GM18502 (cell line): ENCODE measurements around the gene FAM3C.
"Not testable (repeated sequence)": the region's sequence is repeated elsewhere in the genome, so short reads cannot be mapped to it uniquely, and the experiment has no call there.

Source experiments
- ATAC-seq: cut with Tn5 transposase; IDR thresholded peaks from one replicate; pipeline ENCODE4 v1.9.1; 2021; ENCODE audit warnings: mild to moderate bottlenecking; ENCODE audit not compliant: unreplicated experiment, poor library complexity

The FAM3C gene

DNA sequence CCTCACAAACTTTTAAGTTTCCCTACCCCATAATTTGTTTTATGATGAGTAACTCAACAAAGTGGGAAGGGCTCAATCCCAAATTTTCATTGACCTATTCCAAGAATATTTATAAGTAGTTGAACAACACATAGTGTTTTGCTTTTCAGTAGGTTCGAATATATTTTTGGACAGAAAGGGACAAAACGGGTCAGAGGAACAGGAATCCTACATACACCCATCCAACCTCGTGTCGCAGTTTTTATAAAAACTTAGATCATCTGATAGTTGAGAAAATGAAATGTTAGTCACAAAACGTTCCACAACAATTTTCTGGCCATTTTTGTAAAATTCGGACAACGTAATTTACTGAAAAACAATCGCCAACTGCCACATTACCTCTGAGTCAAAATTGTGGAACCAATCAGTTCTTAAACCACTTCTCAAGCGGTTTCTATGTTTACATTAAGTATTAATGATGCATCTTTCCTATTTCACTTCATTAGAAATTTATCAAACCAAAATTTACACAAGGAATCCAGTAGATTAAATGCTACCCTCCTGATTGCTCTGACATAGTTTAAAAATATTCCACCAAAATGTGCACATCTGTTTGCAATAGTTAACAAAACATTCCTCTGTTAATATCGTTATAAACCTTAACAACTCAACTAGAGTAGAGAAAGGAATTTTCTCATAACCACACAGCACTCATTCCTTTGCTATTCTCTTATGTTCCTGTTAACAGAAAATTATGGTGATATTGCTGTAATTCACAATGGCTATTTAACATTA is 61.0 kb downstream of the FAM3C start:
- no peak for ATAC-seq

GRCh38 chr7:121334376-121334775 is 61.7 kb downstream of the FAM3C start:
- no peak for ATAC-seq

DNA sequence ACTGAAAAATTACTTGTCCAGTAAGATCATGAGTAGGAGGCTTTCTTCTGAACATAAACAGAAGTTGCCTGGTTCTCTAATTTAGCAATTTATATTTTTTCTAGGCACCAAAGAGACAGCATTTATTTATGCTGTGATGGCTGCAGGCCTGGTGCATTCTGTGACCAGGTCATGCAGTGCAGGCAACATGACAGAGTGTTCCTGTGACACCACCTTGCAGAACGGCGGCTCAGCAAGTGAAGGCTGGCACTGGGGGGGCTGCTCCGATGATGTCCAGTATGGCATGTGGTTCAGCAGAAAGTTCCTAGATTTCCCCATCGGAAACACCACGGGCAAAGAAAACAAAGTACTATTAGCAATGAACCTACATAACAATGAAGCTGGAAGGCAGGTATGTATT is 64.5 kb downstream of the FAM3C start:
- no peak for ATAC-seq

- no peak for ATAC-seq
Observed at GRCh38 chr7:121331048-121331447, 65.1 kb downstream of the FAM3C start.

- ATAC-seq = peak; percentile 46
Observed at GRCh38 chr7:121330053-121330833, 65.9 kb downstream of the FAM3C start.

GRCh38 chr7:121329191-121330052 is 66.7 kb downstream of the FAM3C start:
- ATAC-seq = peak; percentile 74

DNA sequence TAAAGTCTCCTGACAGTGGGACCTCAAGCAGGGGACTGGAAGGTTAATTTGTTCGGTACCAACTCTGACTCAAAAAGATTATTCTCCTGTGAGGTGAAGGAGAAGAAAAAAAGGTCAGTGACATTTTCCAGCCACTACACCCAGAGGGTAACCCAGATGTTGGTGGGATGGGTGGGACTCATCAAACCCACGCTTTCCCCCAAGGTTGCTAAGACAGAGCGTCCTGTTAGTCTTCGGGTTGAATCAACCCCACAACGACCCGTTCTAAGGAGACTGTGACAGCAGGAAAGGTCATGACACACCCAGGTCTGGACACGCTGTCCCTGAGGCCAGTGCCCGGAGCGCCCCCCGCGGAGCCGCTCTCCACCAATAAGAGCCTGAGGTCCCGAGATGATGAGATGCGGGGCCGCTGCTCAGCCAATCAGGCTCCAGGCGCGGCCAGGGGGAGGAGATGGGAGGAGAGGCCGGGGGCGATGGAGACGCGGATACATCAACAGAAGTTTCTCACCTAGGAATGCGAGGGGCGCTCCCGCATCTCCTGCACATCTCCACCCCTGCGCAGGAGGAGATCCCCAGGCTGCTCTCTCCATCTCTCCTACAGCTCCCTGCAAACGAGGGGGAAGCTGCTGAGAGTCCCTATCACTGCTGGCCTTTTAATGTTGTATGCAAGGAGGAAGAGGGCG is 67.5 kb downstream of the FAM3C start, which contains the start of gene WNT16:
Gene WNT16 (plus strand): TSS at position 493 of the 683 bp plus-strand sequence. CDS start 293 bp downstream, outside the sequence.
- ATAC-seq = no peak

DNA sequence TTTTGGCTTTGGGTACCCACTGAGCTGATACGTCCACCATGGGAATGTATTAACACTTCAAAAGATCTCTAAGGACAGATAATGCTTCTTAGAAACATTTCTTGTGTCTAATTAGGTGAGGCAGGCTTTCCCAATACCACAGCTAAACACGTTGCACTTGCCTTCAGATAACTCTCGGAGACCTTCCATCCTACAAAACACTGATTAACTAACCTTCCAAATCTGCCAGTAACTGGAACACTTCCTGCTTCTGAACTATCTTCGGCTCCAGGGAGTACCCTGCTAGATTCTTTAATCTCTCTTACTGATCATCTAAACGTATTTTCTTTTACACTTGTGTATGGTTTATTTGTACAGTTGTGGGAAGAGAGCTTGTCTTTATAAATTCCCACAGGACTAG is 68.4 kb downstream of the FAM3C start:
- no peak for ATAC-seq

GRCh38 chr7:121323515-121324302 is 72.4 kb downstream of the FAM3C start:
- ATAC-seq = no peak

GRCh38 chr7:121322460-121322859 is 73.6 kb downstream of the FAM3C start:
- ATAC-seq = no peak

GRCh38 chr7:121315170-121315569 is 80.9 kb downstream of the FAM3C start:
- not testable (repeated sequence) for ATAC-seq

DNA sequence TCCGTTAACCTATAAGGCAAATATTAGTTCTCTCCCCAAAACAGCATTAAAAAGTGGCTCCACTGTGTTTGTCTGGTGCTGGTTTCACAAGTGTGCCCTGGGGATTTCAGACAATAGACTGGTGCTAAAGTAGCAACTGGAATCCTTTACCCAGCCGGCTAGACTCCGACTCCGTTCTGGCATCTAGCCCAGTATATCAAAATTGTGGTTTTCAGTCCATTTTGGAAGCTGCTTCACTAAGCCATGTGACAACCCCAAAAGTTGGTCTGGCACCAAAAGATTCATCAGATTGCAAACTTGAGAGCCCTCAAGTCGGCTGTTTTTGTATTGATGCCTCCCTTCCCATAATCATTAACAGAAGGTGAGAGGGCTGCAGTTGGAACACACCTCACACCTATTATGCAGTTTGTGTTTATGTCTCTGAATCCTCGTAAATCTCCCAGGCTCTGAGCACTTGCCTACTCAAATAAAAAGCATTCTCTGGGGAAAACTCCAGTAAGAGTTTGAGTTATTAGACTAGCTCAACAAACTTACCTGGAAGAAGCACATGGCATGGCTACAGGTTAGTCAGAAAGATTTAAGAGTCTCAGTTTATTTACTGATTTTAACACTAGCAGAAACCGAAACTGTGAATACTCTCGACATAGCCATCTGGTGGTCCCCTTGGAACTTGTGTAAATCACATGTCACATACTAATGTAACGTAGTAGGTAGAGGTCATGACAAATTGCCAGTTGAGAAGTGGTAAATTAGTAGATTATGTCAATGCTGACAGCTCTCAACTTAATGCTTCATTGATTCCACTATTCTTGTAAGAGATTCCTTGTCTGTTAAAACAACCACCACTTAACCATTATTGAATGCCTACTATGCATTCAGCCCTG is 82.1 kb downstream of the FAM3C start:
- peak; percentile 91 for ATAC-seq

GRCh38 chr7:121313220-121313792 is 82.8 kb downstream of the FAM3C start:
- no peak for ATAC-seq

GRCh38 chr7:121307021-121307574 is 89.0 kb downstream of the FAM3C start:
- peak; percentile 28 for ATAC-seq

DNA sequence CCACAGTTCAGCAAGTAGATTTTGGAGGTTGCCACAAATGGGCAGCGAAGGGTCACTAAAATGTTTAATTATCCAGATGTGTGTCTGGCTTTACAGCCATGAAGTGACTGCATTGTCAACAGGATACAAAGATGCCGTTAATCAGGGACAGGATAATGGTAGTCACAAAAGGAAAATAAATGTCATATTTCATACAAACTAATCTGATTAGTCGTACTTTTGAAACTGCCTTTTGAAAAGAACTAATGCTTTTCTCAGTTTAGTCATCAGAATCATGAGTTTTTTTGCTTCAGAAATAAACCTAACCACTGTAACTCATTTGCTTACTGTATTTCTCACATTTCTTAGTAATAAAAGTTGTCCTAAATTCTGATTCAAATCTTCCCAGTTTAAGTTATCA is 89.5 kb downstream of the FAM3C start:
- peak; percentile 31 for ATAC-seq

GRCh38 chr7:121305109-121305508 is 91.0 kb downstream of the FAM3C start:
- no peak for ATAC-seq

DNA sequence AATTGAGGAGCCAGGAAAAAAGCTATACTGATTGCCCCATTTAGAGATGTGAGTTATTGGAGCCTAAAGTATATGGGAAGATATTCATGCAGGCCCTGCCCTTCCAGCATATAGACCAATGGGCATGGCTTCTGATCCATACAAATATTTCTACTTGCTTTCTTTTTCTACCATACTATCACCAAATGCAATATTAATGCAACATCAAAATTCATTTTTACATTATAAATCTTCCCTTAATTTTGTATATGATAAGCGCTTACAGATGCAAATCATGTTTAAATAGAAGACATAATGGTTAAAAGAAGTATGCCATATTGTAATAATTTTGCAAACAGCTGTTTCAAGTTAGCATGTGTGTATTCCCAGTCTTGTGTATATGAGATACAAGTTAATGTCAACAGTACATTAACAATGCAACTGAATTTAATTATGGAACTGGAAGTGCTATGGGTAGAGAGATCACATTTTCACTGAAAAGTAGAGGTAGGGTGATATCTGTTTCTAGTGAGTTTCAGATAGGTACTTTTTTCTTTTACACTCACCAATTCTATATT is 91.9 kb downstream of the FAM3C start:
- ATAC-seq = no peak
